Measurements from ENCODE around the gene ZBTB42.

GRCh38 chr14:104843442-104844305 is 42.8 kb downstream of the ZBTB42 start:
- no peak for TF ChIP-seq CTCF (IDR thresholded peaks at IDR 0.05)
- no peak for TF ChIP-seq POLR2AphosphoS5 (IDR thresholded peaks at IDR 0.05; ENCODE audit: low read depth, low read length)
- TF ChIP-seq REST (IDR thresholded peaks at IDR 0.05; ENCODE audit: insufficient read depth in 1 of 2, low read depth in 2 of 2, low read length in 1 of 2), result no peak
- TF ChIP-seq SIN3A (IDR thresholded peaks at IDR 0.05; ENCODE audit: borderline replicate concordance, insufficient read depth, low read depth, low read length), result no peak
- TF ChIP-seq TCF7L2 (IDR thresholded peaks at IDR 0.05; ENCODE audit: low read depth, low read length), result no peak
